Fibroblast of lung (primary cell): Measurements from ENCODE around the gene SCTR. TPM values are rescaled to one million over a fixed set of nuclear protein-coding genes. Genes with fewer than 3 reads are reported as not detected.

Source experiments
- DNase-seq, 2 donors: peaks; one replicate each; pipeline versions ENCODE4 v3.0.0 to v3.0.0-alpha.2; 2010; ENCODE audit warnings: low read depth in 2 of 2
- H2AFZ ChIP-seq: 2 replicates; pipeline ENCODE4 v1.5.1; 2012; ENCODE audit warnings: low read length, control low read depth, inconsistent platforms
- H3K27ac ChIP-seq: 2 replicates; pipeline ENCODE4 v1.5.1; 2011; ENCODE audit warnings: low read length, control low read depth; ENCODE audit not compliant: insufficient read depth
- H3K27me3 ChIP-seq: 2 replicates; pipeline ENCODE4 v1.5.1; 2011; ENCODE audit warnings: mild to moderate bottlenecking, low read length; ENCODE audit not compliant: control insufficient read depth, insufficient read depth
- H3K36me3 ChIP-seq: 2 replicates; pipeline ENCODE4 v1.5.1; 2011; ENCODE audit warnings: low read length; ENCODE audit not compliant: control insufficient read depth, insufficient read depth
- H3K4me1 ChIP-seq: 2 replicates; pipeline ENCODE4 v1.5.1; 2011; ENCODE audit warnings: low read length; ENCODE audit not compliant: control insufficient read depth, insufficient read depth; ENCODE audit errors: extremely low read depth
- H3K4me2 ChIP-seq: 2 replicates; pipeline ENCODE4 v1.5.1; 2011; ENCODE audit warnings: low read length, control low read depth; ENCODE audit not compliant: insufficient read depth; ENCODE audit errors: extremely low read depth
- H3K4me3 ChIP-seq, 4 experiments: fragments of 200-600 bp in 1 of 4; sonication (generic) in 1 of 4; replicated peaks in 1 of 4; 2 replicates each; pipeline ENCODE4 v1.5.1; 2011 to 2016; ENCODE audit warnings: low read length in 4 of 4, low read depth in 3 of 4, mild to moderate bottlenecking in 3 of 4, control low read depth in 2 of 4, inconsistent platforms in 1 of 4, mixed read lengths in 1 of 4; ENCODE audit not compliant: insufficient read depth in 1 of 4; ENCODE audit errors: control extremely low read depth in 1 of 4
- H3K79me2 ChIP-seq: 2 replicates; pipeline ENCODE4 v1.5.1; 2012; ENCODE audit warnings: mild to moderate bottlenecking, low read length, inconsistent platforms; ENCODE audit not compliant: control insufficient read depth, insufficient read depth
- H3K9ac ChIP-seq: 2 replicates; pipeline ENCODE4 v1.5.1; 2011; ENCODE audit warnings: mild to moderate bottlenecking, low read length, control low read depth; ENCODE audit not compliant: insufficient read depth
- H3K9me3 ChIP-seq: 2 replicates; pipeline ENCODE4 v1.5.1; 2012; ENCODE audit warnings: low read depth, low read length; ENCODE audit not compliant: control insufficient read depth, insufficient read depth
- H4K20me1 ChIP-seq: 2 replicates; pipeline ENCODE4 v1.5.1; 2011; ENCODE audit warnings: low read length; ENCODE audit not compliant: control insufficient read depth, insufficient read depth; ENCODE audit errors: extremely low read depth
- CTCF ChIP-seq, 2 donors: IDR thresholded peaks in 1 of 2; conservative IDR thresholded peaks in 1 of 2; 1 replicate in 1 of 2; 2 replicates in 1 of 2; pipeline ENCODE4 v1.5.1; 2011 to 2012; ENCODE audit warnings: low read length in 2 of 2, control low read depth in 1 of 2, inconsistent platforms in 1 of 2, low read depth in 1 of 2, mild to moderate bottlenecking in 1 of 2
- EZH2 ChIP-seq: IDR thresholded peaks from 2 replicates; pipeline ENCODE4 v1.5.1; 2012; ENCODE audit warnings: low read length, control low read depth, mild to moderate bottlenecking; ENCODE audit errors: missing control alignments
- polyA plus RNA-seq, 2 donors: library from polyadenylated mRNA; depleted of rRNA in 1 of 2; stranded (reverse) in 1 of 2; unstranded in 1 of 2; fragments of >200 nt; gene quantifications; 2 replicates each; pipeline ENCODE4 v1.2.1, GENCODE V29; 2011 to 2012; ENCODE audit warnings: missing spikeins in 1 of 2
- total RNA-seq: library from RNA; depleted of rRNA; stranded (reverse); fragments of >200 nt; gene quantifications from 2 replicates; pipeline ENCODE4 v1.2.1, GENCODE V29; 2014

Gene SCTR
- total and polyA plus RNA-seq, 2 donors (not counting 1 experiment from before 2014, with no cell fraction given): not detected

GRCh38 chr2:119496682-119497081, 27.6 kb downstream of the SCTR start:
- Histone ChIP-seq H3K36me3 (no peaks in the 10 kb centered on the region), H4K20me1 (no peaks in the 10 kb centered on the region), H3K4me2 (no peak overlapping the region), H3K27me3 (no peaks in the 10 kb centered on the region), H3K9me3 (no peaks in the 10 kb centered on the region), H3K79me2 (no peaks in the 10 kb centered on the region), H3K4me3 (no peak overlapping the region), H3K4me1 (peaks cover 5% of the 10 kb centered on the region), H3K9ac (no peak overlapping the region), H2AFZ (no peak overlapping the region), H3K27ac (no peak overlapping the region)
- no peak for TF ChIP-seq CTCF (conservative IDR thresholded peaks at IDR 0.05 in 1 of 2, IDR thresholded peaks at IDR 0.05 in 1 of 2; ENCODE audit: low read depth in 1 of 2, low read length in 2 of 2)
- no peak for TF ChIP-seq EZH2
- no peak for DNase-seq

DNA sequence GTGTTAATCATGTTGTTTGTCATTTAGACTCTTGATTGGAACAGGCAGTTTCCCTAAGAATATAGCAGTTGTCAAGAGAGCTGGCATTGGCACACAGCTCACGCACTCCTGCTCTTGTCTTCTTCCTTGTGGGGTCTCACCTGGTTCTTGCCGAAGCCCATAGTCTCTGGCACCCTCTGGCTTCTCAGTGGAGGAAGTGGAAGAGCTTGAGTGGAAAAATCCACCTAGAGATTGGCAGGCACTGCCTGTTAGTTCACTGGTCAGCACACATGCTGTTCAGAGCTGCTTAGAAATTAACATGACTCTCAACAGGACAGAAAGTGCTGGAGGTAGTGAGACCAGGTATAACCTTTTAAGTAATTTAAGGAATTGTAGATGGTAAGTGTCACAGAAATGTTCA, 28.3 kb downstream of the SCTR start:
- Histone ChIP-seq H2AFZ (no peak overlapping the region), H3K36me3 (no peaks in the 10 kb centered on the region), H3K4me3 (no peak overlapping the region), H3K79me2 (no peaks in the 10 kb centered on the region), H3K27me3 (no peaks in the 10 kb centered on the region), H3K9me3 (no peaks in the 10 kb centered on the region), H3K4me2 (no peak overlapping the region), H3K9ac (no peak overlapping the region), H4K20me1 (no peaks in the 10 kb centered on the region), H3K27ac (no peak overlapping the region), H3K4me1 (peaks cover 5% of the 10 kb centered on the region)
- no peak for DNase-seq
- no peak for TF ChIP-seq EZH2
- no peak for TF ChIP-seq CTCF (conservative IDR thresholded peaks at IDR 0.05 in 1 of 2, IDR thresholded peaks at IDR 0.05 in 1 of 2; ENCODE audit: low read depth in 1 of 2, low read length in 2 of 2)

DNA sequence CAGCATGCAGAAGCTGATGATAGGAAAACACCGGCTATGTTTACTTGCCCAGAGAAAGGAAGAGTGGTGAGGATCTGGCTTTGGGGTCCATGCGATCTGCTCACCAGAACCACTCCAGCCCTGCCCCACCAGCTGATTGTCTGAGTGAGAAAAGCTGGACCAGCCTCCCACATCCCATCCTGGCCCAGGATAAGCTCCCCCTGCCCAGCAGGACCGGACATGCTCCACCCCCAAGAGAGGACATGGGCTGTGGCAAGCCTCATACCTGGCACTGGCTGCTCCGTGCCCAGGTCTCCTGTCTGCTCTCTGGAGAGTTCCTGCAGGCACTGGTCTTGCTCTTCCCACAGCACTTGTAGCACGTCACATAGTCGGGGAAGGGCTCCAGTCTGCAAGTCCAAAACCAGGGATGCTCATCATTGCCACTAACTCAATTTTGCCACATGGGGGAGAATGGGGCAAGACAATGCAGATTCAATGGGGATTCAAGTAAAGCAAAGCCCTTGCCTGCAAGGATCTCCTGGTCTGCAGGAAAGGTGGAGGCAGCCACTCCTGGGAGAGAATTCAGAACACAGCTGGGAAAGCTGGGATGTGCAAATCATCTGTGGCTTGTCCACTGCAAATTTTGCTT, 30.0 kb downstream of the SCTR start:
- H3K4me3 ChIP-seq: no peak overlapping the region

More for the DNA sequence above, 30.0 kb downstream of the SCTR start:
- no peak overlapping the region for H2AFZ ChIP-seq
- H3K9ac ChIP-seq: no peak overlapping the region
- no peaks in the 10 kb centered on the region for H3K9me3 ChIP-seq
- no peaks in the 10 kb centered on the region for H3K79me2 ChIP-seq
- peaks cover 5% of the 10 kb centered on the region for H3K4me1 ChIP-seq
- TF ChIP-seq EZH2: no peak
- no peak for TF ChIP-seq CTCF (conservative IDR thresholded peaks at IDR 0.05 in 1 of 2, IDR thresholded peaks at IDR 0.05 in 1 of 2; ENCODE audit: low read depth in 1 of 2, low read length in 2 of 2)
- no peak overlapping the region for H3K27ac ChIP-seq
- no peaks in the 10 kb centered on the region for H3K27me3 ChIP-seq
- no peak overlapping the region for H3K4me2 ChIP-seq
- no peaks in the 10 kb centered on the region for H3K36me3 ChIP-seq
- DNase-seq: no peak
- H4K20me1 ChIP-seq: no peaks in the 10 kb centered on the region
